ENCODE results near the gene SLC22A23.

- TF ChIP-seq CTCF (conservative IDR thresholded peaks at IDR 0.05) (no peak), ZFX (IDR thresholded peaks at IDR 0.05) (no peak)
Measured at GRCh38 chr6:3331971-3332370, 124.9 kb downstream of the SLC22A23 start.

All from C4-2B (cell line).